ENCODE results near the gene LCA5L.
"Not testable (repeated sequence)": the region's sequence is repeated elsewhere in the genome, so short reads cannot be mapped to it uniquely, and the experiment has no call there.

- not testable (repeated sequence) for TF ChIP-seq CTCF (optimal IDR thresholded peaks at IDR 0.05 in 1 of 3, IDR thresholded peaks at IDR 0.05 in 1 of 3, conservative IDR thresholded peaks at IDR 0.05 in 1 of 3; ENCODE audit: extremely low read depth in 1 of 3, insufficient read depth in 2 of 3, low read length in 3 of 3); EZH2 (IDR thresholded peaks at IDR 0.05; ENCODE audit: low read length)
Observed at GRCh38 chr21:39419204-39419603, 26.4 kb downstream of the LCA5L start.

Measured in keratinocyte (primary cell).